ENCODE results near the gene NADK2.
"Not testable (repeated sequence)": the region's sequence is repeated elsewhere in the genome, so short reads cannot be mapped to it uniquely, and the experiment has no call there.

NADK2 gene, protein sequence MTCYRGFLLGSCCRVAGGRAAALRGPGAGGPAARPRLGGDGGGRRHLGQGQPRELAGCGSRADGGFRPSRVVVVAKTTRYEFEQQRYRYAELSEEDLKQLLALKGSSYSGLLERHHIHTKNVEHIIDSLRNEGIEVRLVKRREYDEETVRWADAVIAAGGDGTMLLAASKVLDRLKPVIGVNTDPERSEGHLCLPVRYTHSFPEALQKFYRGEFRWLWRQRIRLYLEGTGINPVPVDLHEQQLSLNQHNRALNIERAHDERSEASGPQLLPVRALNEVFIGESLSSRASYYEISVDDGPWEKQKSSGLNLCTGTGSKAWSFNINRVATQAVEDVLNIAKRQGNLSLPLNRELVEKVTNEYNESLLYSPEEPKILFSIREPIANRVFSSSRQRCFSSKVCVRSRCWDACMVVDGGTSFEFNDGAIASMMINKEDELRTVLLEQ

DNA sequence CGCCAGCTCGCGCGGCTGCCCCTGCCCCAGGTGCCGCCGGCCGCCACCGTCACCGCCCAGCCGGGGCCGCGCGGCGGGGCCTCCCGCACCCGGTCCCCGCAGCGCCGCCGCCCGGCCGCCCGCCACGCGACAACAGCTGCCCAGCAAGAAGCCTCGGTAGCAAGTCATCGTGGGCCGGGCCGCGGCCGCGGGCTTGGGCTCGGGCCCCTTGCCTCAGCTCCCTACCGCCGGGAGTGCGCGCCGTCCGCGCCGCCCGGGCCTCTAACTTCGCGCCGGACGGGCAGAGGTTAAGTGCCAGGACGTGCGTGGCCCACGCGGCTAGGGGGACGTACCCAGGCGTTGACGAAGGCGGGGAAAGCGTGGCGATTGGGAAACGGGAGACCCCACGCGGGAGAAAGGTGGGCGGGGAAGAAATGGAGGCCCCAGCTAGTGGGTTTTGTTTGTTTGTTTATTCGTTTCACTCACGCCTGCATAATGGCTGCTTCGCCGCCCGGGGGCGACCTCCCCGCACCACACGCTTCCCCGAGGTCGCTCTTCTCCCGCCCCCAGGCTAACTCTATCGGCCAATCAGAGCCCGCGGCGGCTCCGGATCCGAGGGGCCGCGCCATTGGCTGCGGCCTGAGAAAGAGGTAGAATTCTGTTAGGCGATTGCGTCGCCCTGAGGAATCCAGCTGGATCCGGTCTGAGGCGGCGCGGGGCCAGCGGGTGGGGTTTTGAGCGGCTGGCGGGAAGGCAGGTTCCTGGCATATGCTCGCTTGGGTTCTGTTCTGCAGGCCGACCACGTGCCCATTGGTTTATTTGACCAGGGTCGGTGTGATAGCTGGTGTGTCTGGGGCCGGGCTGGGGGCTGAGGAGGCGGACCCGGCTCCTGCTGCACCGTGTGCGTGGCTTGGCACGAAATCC lies at the start of gene NADK2:
TSS of gene NADK2 (minus strand) at position 295 of the 903 bp plus-strand sequence. CDS start at position 168, 127 bp downstream.
- peak; percentile 78 to 79 for DNase-seq (ENCODE audit: low read depth in 2 of 2)

DNA sequence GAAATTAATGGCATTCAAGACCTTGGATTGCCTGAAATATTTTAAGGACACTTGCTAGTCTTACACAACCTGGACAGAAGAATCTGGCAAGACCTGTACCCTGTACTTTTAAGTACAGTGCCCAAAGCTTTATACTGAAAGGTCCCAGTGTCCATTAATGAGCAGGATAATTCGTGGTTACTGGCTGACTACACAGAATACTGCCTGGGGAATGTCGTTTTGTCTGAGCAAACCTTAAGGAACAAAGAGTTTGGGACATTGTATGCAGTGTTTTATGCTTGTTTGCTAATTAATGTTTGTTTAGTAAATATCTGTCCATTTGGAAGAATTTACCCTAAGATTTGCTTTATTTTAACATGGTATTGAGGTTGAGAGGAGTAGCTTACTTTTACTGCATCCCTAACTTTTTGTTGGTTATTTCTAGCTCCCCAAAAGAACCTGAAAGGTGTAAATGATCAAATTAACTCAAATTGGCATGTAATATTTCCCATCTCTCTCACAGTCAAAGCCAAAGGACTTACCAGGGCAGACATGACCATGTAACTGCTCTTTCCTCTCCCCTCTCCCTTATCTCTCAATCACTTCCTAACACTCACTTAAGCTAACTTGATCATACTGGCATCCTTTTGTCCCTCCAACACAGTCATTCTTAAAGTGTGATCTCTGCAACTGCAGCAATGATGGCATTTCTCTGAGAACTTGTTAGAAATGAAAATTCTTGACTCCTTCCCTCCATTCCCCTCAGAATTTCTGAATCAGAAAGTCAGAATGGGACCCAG lies 44.3 kb upstream of the NADK2 start:
- no peak for DNase-seq (ENCODE audit: low read depth in 2 of 2)

DNA sequence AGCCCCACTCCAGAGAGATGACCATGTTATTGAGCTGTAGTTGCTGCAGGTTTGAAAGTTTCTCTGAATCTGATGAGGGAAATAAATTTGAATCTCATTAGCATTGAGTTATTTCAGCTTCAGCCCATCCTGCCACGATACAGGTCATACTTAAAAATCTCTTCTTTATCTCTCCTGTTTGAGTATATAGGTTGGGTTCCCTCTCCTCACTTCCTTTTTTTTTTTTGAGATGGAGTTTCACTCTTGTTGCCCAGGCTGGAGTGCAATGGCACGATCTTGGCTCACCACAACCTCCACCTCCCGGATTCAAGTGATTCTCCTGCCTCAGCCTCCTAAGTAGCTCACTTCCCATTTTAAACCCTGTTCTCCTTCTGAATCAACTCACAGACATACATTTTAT lies 42.0 kb upstream of the NADK2 start:
- DNase-seq (ENCODE audit: low read depth in 2 of 2) = not testable (repeated sequence)

DNA sequence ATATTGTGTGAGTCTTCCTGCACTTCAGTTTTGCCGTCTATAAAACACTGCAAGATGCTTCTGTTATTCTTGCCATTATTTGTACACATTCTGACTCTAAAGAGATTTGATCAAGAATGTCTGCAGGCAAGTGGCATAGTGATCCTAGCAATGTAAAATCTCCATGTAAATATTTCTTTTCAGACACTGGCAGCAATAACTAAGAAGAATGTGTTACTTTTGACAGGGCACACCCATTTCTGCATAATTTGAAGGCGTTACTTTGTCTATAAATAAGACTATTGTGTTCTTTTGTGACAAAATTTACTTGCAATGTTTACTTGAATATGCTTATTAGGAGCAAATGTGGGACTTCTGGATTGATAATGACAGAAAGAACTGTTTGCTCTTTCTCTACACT lies 39.9 kb upstream of the NADK2 start:
- DNase-seq (ENCODE audit: low read depth in 2 of 2) = no peak

- no peak for DNase-seq (ENCODE audit: low read depth in 2 of 2)
Observed at GRCh38 chr5:36279054-36279698, 37.5 kb upstream of the NADK2 start.

DNA sequence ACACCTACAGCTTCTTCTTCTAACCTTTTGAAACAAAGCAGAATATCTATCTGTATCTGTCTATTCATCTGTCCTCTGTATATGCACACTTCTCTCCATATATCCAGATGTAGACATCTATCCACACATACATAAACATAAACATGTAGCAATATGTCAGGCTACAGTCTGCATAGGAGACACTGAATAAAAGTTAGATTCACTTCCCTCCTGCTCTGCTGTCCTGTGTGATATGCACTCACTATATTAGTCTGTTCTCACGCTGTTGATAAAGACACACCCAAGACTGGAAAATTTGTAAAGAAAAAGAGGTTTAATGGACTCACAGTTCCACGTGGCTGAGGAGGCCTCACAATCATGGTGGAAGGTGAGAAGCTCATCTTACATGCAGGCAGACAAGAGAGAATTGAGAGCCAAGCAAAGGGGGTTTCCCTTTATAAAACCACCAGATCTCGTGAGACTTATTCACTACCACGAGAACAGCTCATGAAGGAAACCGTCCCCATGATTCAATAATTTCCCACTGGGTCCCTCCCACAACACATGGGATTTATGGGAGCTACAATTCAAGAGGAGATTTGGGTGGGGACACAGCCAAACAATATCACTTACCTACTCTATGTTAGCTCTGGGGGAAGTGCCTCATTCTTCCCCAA lies 35.9 kb upstream of the NADK2 start:
- DNase-seq (ENCODE audit: low read depth in 2 of 2) = no peak

DNA sequence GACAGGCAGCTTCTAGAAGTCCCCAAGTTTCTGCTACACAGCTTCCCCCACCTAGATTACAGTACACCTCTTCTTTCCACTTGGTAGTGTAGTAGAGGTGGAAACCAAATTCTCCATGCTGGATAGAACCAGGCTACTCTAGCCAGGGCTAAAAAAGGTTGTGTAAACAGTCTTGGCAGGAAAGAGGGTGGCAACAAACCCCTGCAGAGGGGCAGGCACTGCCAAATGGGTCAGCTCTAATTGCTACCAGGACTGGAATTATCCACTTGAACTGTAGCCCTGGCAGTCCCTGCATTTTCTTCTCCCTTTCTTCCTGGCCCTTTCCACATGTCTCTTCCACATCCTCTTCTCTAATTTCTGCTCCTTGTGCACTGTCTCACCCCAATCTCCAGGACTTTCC lies 35.1 kb upstream of the NADK2 start:
- DNase-seq (ENCODE audit: low read depth in 2 of 2) = no peak

- DNase-seq (ENCODE audit: low read depth in 2 of 2) = no peak
Observed at GRCh38 chr5:36273809-36274526, 32.2 kb upstream of the NADK2 start.

- DNase-seq (ENCODE audit: low read depth in 2 of 2) = no peak
Observed at GRCh38 chr5:36272136-36272690, 30.5 kb upstream of the NADK2 start.

DNA sequence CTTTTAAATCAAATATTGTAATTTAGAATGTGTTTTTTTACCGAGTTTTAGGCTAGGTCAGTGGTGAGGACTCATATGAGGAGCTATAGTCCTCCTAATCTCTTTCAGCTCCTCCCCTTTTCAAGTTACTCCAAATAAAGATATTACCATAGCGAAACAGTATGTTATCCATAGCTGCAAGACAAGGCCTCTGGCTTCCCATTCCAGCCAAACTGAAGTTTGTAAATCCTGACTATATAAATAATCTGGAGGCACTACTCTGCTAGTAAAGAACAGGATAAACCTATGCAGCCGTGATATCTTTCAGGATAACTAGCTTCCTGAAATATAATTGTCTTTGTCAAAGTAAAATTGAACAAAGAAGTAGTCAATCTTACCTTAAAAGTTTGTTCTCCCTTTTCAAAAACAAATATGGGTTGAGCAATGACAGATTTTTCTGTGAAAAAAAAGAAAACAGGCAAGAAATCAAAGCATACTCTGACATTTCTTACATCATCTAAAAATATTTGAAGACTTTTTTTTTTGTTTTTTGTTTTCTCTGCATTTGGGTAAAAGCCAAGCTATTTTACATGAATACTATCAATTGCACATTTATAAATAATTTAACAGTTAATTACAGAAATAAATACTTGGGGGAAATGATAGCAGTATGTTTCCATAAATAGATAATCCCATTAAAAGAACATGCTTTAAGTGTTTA lies 29.3 kb upstream of the NADK2 start:
- no peak for DNase-seq (ENCODE audit: low read depth in 2 of 2)

DNA sequence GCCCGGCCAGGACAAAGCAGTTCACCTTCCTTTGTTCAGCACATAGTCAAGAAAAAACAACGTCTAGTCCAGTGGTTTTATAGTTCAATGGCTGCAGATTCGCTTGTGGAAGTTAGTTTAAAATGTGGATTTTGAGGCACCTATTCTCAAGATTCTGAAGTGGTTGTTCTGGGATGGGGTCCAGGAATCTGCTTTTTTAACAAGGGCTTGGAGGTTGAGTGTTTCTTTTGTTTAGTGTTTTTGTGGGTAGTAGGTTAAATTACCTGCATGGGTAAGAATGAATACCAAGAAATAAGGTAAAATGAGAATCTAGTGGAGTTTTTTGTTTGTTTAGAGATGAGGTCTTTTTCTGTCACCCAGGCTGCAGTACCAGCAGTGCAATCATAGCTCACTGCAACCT lies 28.4 kb upstream of the NADK2 start:
- DNase-seq (ENCODE audit: low read depth in 2 of 2) = no peak

DNA sequence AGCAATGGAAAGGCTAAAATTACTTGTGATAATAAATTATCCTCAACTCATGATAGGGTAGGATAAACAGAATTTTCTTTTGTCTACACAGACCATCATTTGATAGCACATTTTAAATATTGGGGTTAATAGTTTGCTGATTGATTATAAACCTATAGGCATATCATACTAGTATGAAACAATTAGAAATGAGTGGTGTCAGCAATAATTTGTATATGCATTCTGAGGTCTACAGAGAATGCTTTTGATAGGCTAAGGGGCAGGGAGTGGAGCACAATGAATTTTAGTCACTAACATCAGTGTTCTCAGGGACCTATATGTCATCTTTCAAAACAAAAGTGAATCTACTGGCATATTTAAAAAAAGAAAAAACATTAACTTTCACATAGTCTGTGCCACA lies 27.8 kb upstream of the NADK2 start:
- DNase-seq (ENCODE audit: low read depth in 2 of 2) = no peak

DNA sequence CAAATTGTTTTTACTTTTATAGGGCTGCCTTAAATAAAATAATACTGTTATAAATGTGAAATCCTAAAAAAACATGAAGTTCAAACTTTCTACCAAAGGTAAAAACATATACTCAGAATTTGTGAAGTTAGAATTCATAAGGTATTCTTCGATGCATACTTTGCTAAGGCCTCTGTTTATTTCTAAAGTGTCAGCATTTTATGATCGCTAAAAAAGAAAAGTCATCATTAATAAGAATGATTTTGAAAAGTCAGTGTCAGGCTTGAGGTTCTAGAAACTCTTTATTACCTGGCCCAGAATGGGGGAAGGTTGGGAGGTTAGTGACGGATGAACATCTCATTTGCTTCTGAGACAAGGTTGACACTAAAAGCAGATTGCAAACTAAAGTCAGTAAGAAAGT lies 26.2 kb upstream of the NADK2 start:
- DNase-seq (ENCODE audit: low read depth in 2 of 2) = no peak

DNA sequence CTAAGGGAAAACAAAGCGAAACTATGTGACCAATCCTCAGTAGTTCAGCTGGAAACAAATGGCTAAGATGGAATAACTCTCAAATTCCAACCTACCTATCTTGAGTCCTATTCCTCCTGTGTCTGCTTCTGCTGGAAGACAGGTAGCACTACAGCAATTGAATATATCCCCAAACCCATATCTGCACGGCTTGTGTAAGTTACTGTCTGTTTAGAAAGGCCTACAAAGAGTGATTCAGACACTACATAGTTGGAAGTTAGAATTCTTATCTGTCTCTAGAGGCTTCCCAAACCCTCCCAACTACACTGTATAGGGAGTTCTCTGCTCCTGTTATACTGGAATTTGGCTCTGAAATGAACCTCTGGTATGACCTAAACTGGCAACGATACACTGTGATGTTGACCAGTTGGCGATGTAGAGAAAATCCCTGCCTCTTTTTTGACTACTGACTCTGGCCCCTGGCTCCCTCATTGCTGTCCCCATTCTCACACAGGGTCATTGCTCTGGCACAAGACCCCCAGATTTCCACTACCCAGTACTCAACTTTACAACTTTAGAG lies 22.6 kb upstream of the NADK2 start:
- DNase-seq (ENCODE audit: low read depth in 2 of 2) = no peak

DNA sequence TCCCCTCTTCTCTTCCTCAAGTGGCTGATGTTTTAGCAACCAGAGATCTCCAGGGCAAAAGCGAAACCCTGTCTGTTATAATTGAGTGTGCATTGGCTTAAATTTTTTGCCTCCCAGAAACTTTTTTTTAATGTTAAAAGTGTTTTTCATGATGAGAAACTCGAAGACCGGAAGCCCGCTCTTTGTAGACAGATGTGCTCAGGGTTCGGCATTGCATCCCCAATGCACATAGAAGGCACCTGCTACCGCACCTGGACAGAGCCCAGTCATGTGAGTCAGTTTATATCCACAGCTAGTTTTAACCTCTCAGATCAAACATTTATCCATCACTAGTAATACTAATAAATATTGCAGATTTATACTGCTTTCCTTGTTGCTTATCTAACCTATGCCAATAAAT lies 19.5 kb upstream of the NADK2 start:
- no peak for DNase-seq (ENCODE audit: low read depth in 2 of 2)

DNA sequence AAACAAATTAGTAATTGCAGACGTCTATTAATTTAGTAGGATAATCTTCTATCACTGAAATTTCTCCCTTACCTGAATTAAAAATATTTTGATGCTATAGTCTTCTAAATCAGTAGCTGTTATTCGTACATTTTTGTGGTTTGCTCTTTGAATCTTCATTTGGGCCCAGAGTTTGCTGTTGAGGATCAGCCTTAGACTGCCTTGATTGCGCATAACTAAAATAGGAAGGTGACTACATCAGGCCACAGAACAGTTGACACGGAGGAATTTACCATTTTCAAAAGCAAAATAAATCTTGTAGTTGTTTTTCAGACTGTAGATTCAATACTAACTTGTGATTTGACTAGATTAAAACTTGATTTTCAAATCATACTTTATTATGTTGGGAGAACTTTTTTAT lies 11.8 kb upstream of the NADK2 start:
- no peak for DNase-seq (ENCODE audit: low read depth in 2 of 2)

DNA sequence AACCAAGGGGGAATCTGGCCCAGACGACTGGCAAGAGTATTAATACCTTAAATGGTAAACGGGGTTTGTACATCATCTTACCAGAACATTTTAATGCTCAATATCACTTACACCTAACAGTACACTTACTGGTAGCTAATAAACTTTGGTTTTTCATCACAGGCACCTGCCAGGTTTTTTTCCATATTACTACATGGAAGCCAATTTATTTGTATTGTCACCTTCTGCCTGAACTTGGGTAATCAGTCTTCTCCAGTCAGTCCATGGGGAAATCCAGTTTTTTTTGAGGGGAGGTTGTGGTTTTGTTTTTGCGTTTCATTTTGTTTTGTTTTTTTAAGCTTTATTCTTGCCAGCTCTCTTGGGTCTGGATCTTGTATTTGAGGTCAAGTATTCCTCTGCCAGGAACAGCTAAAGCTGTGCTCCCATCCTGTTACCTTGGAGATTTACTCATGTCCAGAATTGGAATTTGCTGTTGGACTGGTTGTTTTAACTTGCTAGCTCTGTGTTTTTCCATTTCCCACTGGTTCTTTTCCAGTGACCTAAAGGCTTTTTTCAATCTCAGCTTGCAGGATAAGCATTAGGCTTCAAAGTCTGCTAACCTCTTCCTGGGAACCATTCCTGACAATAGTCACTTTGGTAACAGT lies 11.1 kb upstream of the NADK2 start:
- DNase-seq (ENCODE audit: low read depth in 2 of 2) = no peak

DNA sequence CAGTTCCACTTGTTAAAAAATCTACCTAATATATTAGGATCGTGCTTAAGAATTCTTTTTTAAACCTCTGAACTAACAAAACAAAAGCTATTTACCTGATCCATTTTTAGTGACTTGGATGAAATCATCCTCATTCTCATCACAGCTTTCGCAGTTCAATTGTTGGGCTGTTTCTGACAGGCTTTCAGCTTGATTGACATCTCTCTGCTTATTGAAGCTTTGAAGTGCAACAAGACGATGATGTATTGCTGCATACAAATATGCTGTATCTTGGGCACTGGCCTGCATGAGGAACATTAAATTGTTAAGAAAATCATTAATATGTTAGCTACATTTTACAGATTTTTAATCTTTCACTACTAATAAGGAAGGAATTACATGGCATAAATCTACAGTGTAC lies 9.5 kb upstream of the NADK2 start:
- DNase-seq (ENCODE audit: low read depth in 2 of 2) = no peak

- DNase-seq (ENCODE audit: low read depth in 2 of 2) = no peak
Observed at GRCh38 chr5:36250427-36250826, 8.7 kb upstream of the NADK2 start.
